Endothelial cell of umbilical vein (primary cell): ENCODE results near the gene PCBP1. TPM values are rescaled to one million over a fixed set of nuclear protein-coding genes. Genes with fewer than 3 reads are reported as not detected.

ENCODE experiments used
- BruUV-seq: library from RNA; stranded (reverse); fragments of 400-500 nt; replicated peaks from 2 replicates; lab custom pipeline; 2021; lab: Mats Ljungman, UMichigan
- CTCF ChIA-PET: fragments of 300-600, 350-600 bp; sonication (Branson Sonifier 250); formaldehyde crosslinking; loops from one replicate; lab custom pipeline; 2021; ENCODE audit warnings: antibody characterized with exemption, inconsistent platforms; lab: Charles Lee
- POLR2A ChIA-PET: fragments of 300-600, 350-600 bp; sonication (Branson Sonifier 250); formaldehyde crosslinking; loops from one replicate; lab custom pipeline; 2021; ENCODE audit warnings: antibody characterized with exemption, inconsistent platforms; lab: Charles Lee
- DNase-seq: peaks from one replicate; pipeline ENCODE4 v3.0.0-alpha.2; 2011; ENCODE audit warnings: low read depth, low spot score
- FAIRE-seq: peaks from 2 replicates; lab custom pipeline; 2011; peaks lifted over from hg19 to GRCh38; lab: Jason Lieb, UNC
- H2AFZ ChIP-seq: 2 replicates; pipeline ENCODE4 v1.6.0; 2012; ENCODE audit warnings: low read depth, low read length, control low read depth, inconsistent platforms
- H3K27ac ChIP-seq: 2 replicates; pipeline ENCODE4 v1.5.1; 2011; ENCODE audit warnings: low read depth, mild to moderate bottlenecking, control low read depth, low read length, moderate library complexity; ENCODE audit not compliant: insufficient read depth
- H3K27me3 ChIP-seq, 2 experiments: 2 replicates each; pipeline versions ENCODE4 v1.6.0 to v1.6.1; 2011; ENCODE audit warnings: low read length in 2 of 2, mixed read lengths in 1 of 2; ENCODE audit not compliant: control insufficient read depth in 2 of 2, insufficient read depth in 2 of 2
- H3K36me3 ChIP-seq, 2 experiments: 2 replicates in 1 of 2; 3 replicates in 1 of 2; pipeline ENCODE4 v1.5.1; 2011; ENCODE audit warnings: low read length in 2 of 2, mild to moderate bottlenecking in 1 of 2, moderate library complexity in 1 of 2; ENCODE audit not compliant: control insufficient read depth in 2 of 2, insufficient read depth in 2 of 2; ENCODE audit errors: extremely low read depth in 1 of 2
- H3K4me1 ChIP-seq: 3 replicates; pipeline ENCODE4 v1.5.1; 2011; ENCODE audit warnings: mild to moderate bottlenecking, low read length; ENCODE audit not compliant: control insufficient read depth, insufficient read depth; ENCODE audit errors: extremely low read depth
- H3K4me2 ChIP-seq: 2 replicates; pipeline ENCODE4 v1.6.1; 2011; ENCODE audit warnings: low read length, control low read depth, mixed read lengths; ENCODE audit not compliant: insufficient read depth
- H3K4me3 ChIP-seq, 3 experiments: fragments of 200-600 bp in 1 of 3; sonication (generic), shearing (Covaris generic) in 1 of 3; replicated peaks in 1 of 3; 2 replicates each; pipeline ENCODE4 v1.5.1; 2011 to 2016; ENCODE audit warnings: control low read depth in 3 of 3, low read length in 3 of 3, mild to moderate bottlenecking in 2 of 3, inconsistent platforms in 1 of 3, low read depth in 1 of 3, moderate library complexity in 1 of 3; ENCODE audit not compliant: insufficient read depth in 1 of 3
- H3K79me2 ChIP-seq: 2 replicates; pipeline ENCODE4 v1.6.0; 2012; ENCODE audit warnings: low read length, inconsistent platforms; ENCODE audit not compliant: control insufficient read depth, insufficient read depth
- H3K9ac ChIP-seq: replicated peaks from 2 replicates; pipeline ENCODE3; 2011; ENCODE audit warnings: low read length, control low read depth; ENCODE audit not compliant: insufficient read depth; ENCODE audit errors: extremely low read depth
- H3K9me1 ChIP-seq: replicated peaks from 3 replicates; pipeline ENCODE4 v1.6.0; 2011; ENCODE audit warnings: mild to moderate bottlenecking, low read length; ENCODE audit not compliant: control insufficient read depth, insufficient read depth; ENCODE audit errors: extremely low read depth
- H3K9me3 ChIP-seq: replicated peaks from 2 replicates; pipeline ENCODE4 v1.5.1; 2012; ENCODE audit warnings: low read length, inconsistent platforms; ENCODE audit not compliant: control insufficient read depth, insufficient read depth
- H4K20me1 ChIP-seq: replicated peaks from 2 replicates; pipeline ENCODE3; 2011; ENCODE audit warnings: mild to moderate bottlenecking, low read length; ENCODE audit not compliant: control insufficient read depth, insufficient read depth; ENCODE audit errors: extremely low read depth
- EZH2 ChIP-seq: IDR thresholded peaks from 2 replicates; pipeline ENCODE4 v1.6.1; 2012; ENCODE audit warnings: borderline replicate concordance, low read depth, mild to moderate bottlenecking, moderate library complexity, low read length, inconsistent platforms; ENCODE audit not compliant: severe bottlenecking
- FOS ChIP-seq: IDR thresholded peaks from 2 replicates; pipeline ENCODE4 v1.6.1; 2011; ENCODE audit warnings: mild to moderate bottlenecking, low read length, moderate library complexity, borderline replicate concordance; ENCODE audit not compliant: insufficient read depth
- GATA2 ChIP-seq: IDR thresholded peaks from 2 replicates; pipeline ENCODE4 v1.7.0; 2011; ENCODE audit warnings: low read depth, mild to moderate bottlenecking, moderate library complexity, mixed read lengths, low read length; ENCODE audit not compliant: insufficient read length, insufficient read depth
- JUN ChIP-seq: IDR thresholded peaks from 2 replicates; pipeline ENCODE4 v1.6.1; 2011; ENCODE audit warnings: borderline replicate concordance, low read depth; ENCODE audit not compliant: insufficient read length, insufficient read depth
- MYC ChIP-seq: IDR thresholded peaks from one replicate; pipeline ENCODE4 v1.6.1; 2011; ENCODE audit warnings: mild to moderate bottlenecking, low read depth, low read length
- POLR2A ChIP-seq: IDR thresholded peaks from 2 replicates; pipeline ENCODE4 v1.6.1; 2012; ENCODE audit warnings: low read depth, mild to moderate bottlenecking, control low read depth, low read length
- POLR2AphosphoS5 ChIP-seq: IDR thresholded peaks from 2 replicates; pipeline ENCODE4 v1.6.1; 2012; ENCODE audit warnings: low read depth, mild to moderate bottlenecking, control low read depth, low read length, moderate library complexity; ENCODE audit not compliant: insufficient read depth
- dilution Hi-C: fragments of 300-500 bp; cut with MboI; formaldehyde crosslinking; loops from one replicate; pipeline ENCODE4 v1.15.0; 2019; ENCODE audit warnings: low sequenced_read_pairs; ENCODE audit not compliant: extremely low pct_ligation_motif_present
- intact Hi-C: fragments of 100-400 bp; cut with micrococcal nuclease; formaldehyde crosslinking; loops from one replicate; pipeline ENCODE4 v1.10.0; 2022
- polyA plus RNA-seq, 4 experiments: library from polyadenylated mRNA; depleted of rRNA in 3 of 4; stranded (reverse) in 3 of 4; unstranded in 1 of 4; fragments of >200 nt; gene quantifications; 2 replicates each; pipeline versions ENCODE4 v1.2.1 to v1.2.3, GENCODE V29; 2011 to 2012; ENCODE audit warnings: missing spikeins in 1 of 4
- total RNA-seq: library from RNA; stranded (reverse); gene quantifications from 2 replicates; pipeline ENCODE4 v1.2.3, GENCODE V29; 2021
- TF ChIP-seq, protein P1 (sequence below), 2 donors: IDR thresholded peaks; 1 replicate in 1 of 2; 2 replicates in 1 of 2; pipeline ENCODE4 v1.5.1; 2011; ENCODE audit warnings: low read length in 2 of 2, mild to moderate bottlenecking in 2 of 2, moderate library complexity in 2 of 2, control low read depth in 1 of 2, inconsistent platforms in 1 of 2, low read depth in 1 of 2; ENCODE audit not compliant: insufficient read depth in 1 of 2; ENCODE audit errors: extremely low read depth in 1 of 2
- TF ChIP-seq, protein P2 (sequence below): IDR thresholded peaks from 2 replicates; pipeline ENCODE4 v1.6.1; 2011; ENCODE audit not compliant: insufficient read depth, insufficient read length

The PCBP1 gene
- total and polyA plus RNA-seq, 2 donors (not counting 3 experiments of a cell fraction or from before 2014, with no cell fraction given), result 196 to 360 TPM

DNA sequence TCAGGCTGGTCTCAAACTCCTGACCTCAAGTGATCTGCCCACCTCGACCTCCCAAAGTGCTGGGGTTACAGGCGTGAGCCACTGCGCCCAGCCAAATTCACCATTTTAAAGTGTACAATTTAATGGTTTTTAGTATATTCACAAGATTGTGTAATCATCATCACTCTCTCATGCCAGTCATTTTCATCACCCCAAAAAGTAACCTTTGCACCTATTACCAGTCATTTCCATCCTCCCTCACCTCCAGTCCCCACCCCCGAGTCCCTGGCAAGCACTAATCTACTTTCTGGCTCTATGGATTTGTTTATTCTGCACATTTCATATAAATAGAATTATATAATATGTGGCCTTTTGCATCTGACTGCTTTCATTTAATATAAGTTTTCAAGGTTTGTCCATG is 10.8 kb downstream of the PCBP1 start:
- dilution Hi-C loops (no loop called here), intact Hi-C loops (no loop called here)
- Histone ChIP-seq H3K9me1 (no peaks in the 10 kb centered on the region), H3K4me3 (no peak overlapping the region), H3K27ac (no peak overlapping the region), H4K20me1 (no peaks in the 10 kb centered on the region), H2AFZ (no peak overlapping the region), H3K79me2 (no peaks in the 10 kb centered on the region), H3K36me3 (no peaks in the 10 kb centered on the region), H3K27me3 (no peaks in the 10 kb centered on the region), H3K9me3 (no peaks in the 10 kb centered on the region), H3K4me1 (peaks cover 12% of the 10 kb centered on the region), H3K4me2 (no peak overlapping the region), H3K9ac (no peak overlapping the region)
- DNase-seq, result no peak
- TF ChIP-seq MYC, result no peak
- no peak for TF ChIP-seq JUN
- TF ChIP-seq, protein P1, sequence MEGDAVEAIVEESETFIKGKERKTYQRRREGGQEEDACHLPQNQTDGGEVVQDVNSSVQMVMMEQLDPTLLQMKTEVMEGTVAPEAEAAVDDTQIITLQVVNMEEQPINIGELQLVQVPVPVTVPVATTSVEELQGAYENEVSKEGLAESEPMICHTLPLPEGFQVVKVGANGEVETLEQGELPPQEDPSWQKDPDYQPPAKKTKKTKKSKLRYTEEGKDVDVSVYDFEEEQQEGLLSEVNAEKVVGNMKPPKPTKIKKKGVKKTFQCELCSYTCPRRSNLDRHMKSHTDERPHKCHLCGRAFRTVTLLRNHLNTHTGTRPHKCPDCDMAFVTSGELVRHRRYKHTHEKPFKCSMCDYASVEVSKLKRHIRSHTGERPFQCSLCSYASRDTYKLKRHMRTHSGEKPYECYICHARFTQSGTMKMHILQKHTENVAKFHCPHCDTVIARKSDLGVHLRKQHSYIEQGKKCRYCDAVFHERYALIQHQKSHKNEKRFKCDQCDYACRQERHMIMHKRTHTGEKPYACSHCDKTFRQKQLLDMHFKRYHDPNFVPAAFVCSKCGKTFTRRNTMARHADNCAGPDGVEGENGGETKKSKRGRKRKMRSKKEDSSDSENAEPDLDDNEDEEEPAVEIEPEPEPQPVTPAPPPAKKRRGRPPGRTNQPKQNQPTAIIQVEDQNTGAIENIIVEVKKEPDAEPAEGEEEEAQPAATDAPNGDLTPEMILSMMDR (IDR thresholded peaks at IDR 0.05; ENCODE audit: extremely low read depth in 1 of 2, insufficient read depth in 1 of 2, low read depth in 1 of 2, low read length in 2 of 2), result no peak
- no peak for TF ChIP-seq GATA2
- TF ChIP-seq POLR2A, result no peak
- CTCF ChIA-PET, result no interaction called here
- no peak for FAIRE-seq
- POLR2A ChIA-PET, result no interaction called here
- no TSS peak for BruUV-seq

DNA sequence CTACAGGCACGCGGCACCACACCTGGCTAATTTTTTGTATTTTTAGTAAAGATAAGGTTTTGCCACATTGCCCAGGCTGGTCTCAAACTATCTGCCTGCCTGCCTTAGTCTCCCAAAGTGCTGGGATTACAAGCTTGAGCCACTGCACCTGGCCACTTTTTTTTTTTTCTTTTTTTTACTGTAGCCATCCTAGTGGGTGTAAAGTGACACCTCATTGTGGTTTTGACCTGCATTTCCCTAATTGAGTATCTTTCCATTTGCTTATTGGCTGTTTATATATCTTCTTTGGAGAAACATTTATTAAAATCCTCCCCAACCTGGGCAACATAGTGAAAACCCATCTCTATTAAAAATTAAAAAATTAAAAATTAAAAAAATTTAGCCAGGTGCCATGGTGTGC is 12.0 kb downstream of the PCBP1 start:
- Histone ChIP-seq H3K4me3 (no peak overlapping the region), H3K4me1 (peaks cover 12% of the 10 kb centered on the region), H3K27me3 (no peaks in the 10 kb centered on the region), H3K4me2 (no peak overlapping the region), H3K36me3 (no peaks in the 10 kb centered on the region), H4K20me1 (no peaks in the 10 kb centered on the region), H3K9ac (no peak overlapping the region), H3K27ac (no peak overlapping the region), H3K79me2 (no peaks in the 10 kb centered on the region), H2AFZ (no peak overlapping the region), H3K9me1 (no peaks in the 10 kb centered on the region), H3K9me3 (no peaks in the 10 kb centered on the region)
- ChIA-PET POLR2A (no interaction called here), CTCF (no interaction called here)
- FAIRE-seq (no peak), DNase-seq (no peak)
- dilution Hi-C loops, result no loop called here
- TF ChIP-seq POLR2AphosphoS5 (no peak), JUN (no peak), EZH2 (no peak), MYC (no peak), FOS (no peak), POLR2A (no peak), GATA2 (no peak)
- TF ChIP-seq, protein P1 (IDR thresholded peaks at IDR 0.05; ENCODE audit: extremely low read depth in 1 of 2, insufficient read depth in 1 of 2, low read depth in 1 of 2, low read length in 2 of 2), result no peak
- TF ChIP-seq, protein P2, sequence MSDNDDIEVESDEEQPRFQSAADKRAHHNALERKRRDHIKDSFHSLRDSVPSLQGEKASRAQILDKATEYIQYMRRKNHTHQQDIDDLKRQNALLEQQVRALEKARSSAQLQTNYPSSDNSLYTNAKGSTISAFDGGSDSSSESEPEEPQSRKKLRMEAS, result no peak
- no TSS peak for BruUV-seq
- intact Hi-C loops, result no loop called here
